ENCODE results near the gene ZW10.

DNA sequence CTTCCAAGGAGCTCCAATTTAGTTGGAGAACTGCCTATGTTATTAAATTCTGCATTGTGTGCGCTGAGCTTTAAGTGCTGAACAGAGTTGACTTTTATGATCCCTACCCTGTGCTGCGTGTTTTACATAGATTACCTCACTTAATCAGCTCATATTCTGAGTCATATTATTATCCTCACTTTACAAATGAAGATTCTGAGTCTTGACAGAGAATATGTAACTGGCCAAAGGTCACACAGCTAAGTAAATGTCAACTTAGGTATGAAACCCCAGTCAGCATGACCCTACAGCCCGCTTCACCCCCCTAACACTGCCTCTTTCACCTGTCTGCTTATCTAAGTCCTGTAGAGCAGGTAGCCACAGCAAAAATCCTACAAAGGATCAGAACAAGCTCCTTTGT lies 47.6 kb downstream of the ZW10 start:
- TF ChIP-seq, protein P1, sequence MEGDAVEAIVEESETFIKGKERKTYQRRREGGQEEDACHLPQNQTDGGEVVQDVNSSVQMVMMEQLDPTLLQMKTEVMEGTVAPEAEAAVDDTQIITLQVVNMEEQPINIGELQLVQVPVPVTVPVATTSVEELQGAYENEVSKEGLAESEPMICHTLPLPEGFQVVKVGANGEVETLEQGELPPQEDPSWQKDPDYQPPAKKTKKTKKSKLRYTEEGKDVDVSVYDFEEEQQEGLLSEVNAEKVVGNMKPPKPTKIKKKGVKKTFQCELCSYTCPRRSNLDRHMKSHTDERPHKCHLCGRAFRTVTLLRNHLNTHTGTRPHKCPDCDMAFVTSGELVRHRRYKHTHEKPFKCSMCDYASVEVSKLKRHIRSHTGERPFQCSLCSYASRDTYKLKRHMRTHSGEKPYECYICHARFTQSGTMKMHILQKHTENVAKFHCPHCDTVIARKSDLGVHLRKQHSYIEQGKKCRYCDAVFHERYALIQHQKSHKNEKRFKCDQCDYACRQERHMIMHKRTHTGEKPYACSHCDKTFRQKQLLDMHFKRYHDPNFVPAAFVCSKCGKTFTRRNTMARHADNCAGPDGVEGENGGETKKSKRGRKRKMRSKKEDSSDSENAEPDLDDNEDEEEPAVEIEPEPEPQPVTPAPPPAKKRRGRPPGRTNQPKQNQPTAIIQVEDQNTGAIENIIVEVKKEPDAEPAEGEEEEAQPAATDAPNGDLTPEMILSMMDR (conservative IDR thresholded peaks at IDR 0.05; ENCODE audit: low read depth in 2 of 2) = no peak
- TF ChIP-seq NANOG (IDR thresholded peaks at IDR 0.05; ENCODE audit: borderline replicate concordance) = no peak
- no peak for TF ChIP-seq EZH2 (IDR thresholded peaks at IDR 0.05; ENCODE audit: low read depth, unreplicated experiment)
- no peak for TF ChIP-seq EZH2phosphoT487 (IDR thresholded peaks at IDR 0.05; ENCODE audit: unreplicated experiment)
- no peak for TF ChIP-seq POLR2AphosphoS5 (IDR thresholded peaks at IDR 0.05; ENCODE audit: low read depth)
- TF ChIP-seq, protein P2, sequence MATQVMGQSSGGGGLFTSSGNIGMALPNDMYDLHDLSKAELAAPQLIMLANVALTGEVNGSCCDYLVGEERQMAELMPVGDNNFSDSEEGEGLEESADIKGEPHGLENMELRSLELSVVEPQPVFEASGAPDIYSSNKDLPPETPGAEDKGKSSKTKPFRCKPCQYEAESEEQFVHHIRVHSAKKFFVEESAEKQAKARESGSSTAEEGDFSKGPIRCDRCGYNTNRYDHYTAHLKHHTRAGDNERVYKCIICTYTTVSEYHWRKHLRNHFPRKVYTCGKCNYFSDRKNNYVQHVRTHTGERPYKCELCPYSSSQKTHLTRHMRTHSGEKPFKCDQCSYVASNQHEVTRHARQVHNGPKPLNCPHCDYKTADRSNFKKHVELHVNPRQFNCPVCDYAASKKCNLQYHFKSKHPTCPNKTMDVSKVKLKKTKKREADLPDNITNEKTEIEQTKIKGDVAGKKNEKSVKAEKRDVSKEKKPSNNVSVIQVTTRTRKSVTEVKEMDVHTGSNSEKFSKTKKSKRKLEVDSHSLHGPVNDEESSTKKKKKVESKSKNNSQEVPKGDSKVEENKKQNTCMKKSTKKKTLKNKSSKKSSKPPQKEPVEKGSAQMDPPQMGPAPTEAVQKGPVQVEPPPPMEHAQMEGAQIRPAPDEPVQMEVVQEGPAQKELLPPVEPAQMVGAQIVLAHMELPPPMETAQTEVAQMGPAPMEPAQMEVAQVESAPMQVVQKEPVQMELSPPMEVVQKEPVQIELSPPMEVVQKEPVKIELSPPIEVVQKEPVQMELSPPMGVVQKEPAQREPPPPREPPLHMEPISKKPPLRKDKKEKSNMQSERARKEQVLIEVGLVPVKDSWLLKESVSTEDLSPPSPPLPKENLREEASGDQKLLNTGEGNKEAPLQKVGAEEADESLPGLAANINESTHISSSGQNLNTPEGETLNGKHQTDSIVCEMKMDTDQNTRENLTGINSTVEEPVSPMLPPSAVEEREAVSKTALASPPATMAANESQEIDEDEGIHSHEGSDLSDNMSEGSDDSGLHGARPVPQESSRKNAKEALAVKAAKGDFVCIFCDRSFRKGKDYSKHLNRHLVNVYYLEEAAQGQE (IDR thresholded peaks at IDR 0.05; ENCODE audit: unreplicated experiment) = no peak
- TF ChIP-seq ZNF331 (CRISPR knock-in tag; IDR thresholded peaks at IDR 0.05; ENCODE audit: low read depth) = no peak
- TF ChIP-seq, protein P3, sequence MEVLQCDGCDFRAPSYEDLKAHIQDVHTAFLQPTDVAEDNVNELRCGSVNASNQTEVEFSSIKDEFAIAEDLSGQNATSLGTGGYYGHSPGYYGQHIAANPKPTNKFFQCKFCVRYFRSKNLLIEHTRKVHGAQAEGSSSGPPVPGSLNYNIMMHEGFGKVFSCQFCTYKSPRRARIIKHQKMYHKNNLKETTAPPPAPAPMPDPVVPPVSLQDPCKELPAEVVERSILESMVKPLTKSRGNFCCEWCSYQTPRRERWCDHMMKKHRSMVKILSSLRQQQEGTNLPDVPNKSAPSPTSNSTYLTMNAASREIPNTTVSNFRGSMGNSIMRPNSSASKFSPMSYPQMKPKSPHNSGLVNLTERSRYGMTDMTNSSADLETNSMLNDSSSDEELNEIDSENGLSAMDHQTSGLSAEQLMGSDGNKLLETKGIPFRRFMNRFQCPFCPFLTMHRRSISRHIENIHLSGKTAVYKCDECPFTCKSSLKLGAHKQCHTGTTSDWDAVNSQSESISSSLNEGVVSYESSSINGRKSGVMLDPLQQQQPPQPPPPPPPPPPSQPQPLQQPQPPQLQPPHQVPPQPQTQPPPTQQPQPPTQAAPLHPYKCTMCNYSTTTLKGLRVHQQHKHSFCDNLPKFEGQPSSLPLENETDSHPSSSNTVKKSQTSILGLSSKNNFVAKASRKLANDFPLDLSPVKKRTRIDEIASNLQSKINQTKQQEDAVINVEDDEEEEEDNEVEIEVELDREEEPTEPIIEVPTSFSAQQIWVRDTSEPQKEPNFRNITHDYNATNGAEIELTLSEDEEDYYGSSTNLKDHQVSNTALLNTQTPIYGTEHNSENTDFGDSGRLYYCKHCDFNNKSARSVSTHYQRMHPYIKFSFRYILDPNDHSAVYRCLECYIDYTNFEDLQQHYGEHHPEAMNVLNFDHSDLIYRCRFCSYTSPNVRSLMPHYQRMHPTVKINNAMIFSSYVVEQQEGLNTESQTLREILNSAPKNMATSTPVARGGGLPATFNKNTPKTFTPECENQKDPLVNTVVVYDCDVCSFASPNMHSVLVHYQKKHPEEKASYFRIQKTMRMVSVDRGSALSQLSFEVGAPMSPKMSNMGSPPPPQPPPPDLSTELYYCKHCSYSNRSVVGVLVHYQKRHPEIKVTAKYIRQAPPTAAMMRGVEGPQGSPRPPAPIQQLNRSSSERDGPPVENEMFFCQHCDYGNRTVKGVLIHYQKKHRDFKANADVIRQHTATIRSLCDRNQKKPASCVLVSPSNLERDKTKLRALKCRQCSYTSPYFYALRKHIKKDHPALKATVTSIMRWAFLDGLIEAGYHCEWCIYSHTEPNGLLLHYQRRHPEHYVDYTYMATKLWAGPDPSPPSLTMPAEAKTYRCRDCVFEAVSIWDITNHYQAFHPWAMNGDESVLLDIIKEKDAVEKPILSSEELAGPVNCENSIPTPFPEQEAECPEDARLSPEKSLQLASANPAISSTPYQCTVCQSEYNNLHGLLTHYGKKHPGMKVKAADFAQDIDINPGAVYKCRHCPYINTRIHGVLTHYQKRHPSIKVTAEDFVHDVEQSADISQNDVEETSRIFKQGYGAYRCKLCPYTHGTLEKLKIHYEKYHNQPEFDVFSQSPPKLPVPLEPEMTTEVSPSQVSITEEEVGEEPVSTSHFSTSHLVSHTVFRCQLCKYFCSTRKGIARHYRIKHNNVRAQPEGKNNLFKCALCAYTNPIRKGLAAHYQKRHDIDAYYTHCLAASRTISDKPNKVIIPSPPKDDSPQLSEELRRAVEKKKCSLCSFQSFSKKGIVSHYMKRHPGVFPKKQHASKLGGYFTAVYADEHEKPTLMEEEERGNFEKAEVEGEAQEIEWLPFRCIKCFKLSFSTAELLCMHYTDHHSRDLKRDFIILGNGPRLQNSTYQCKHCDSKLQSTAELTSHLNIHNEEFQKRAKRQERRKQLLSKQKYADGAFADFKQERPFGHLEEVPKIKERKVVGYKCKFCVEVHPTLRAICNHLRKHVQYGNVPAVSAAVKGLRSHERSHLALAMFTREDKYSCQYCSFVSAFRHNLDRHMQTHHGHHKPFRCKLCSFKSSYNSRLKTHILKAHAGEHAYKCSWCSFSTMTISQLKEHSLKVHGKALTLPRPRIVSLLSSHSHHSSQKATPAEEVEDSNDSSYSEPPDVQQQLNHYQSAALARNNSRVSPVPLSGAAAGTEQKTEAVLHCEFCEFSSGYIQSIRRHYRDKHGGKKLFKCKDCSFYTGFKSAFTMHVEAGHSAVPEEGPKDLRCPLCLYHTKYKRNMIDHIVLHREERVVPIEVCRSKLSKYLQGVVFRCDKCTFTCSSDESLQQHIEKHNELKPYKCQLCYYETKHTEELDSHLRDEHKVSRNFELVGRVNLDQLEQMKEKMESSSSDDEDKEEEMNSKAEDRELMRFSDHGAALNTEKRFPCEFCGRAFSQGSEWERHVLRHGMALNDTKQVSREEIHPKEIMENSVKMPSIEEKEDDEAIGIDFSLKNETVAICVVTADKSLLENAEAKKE (CRISPR knock-in tag; IDR thresholded peaks at IDR 0.05) = no peak
